ENCODE results near the gene COL10A1. TPM values are rescaled to one million over a fixed set of nuclear protein-coding genes. Genes with fewer than 3 reads are reported as not detected.

The COL10A1 gene
- total RNA-seq, 2 donors from 2014 or later = not detected

DNA sequence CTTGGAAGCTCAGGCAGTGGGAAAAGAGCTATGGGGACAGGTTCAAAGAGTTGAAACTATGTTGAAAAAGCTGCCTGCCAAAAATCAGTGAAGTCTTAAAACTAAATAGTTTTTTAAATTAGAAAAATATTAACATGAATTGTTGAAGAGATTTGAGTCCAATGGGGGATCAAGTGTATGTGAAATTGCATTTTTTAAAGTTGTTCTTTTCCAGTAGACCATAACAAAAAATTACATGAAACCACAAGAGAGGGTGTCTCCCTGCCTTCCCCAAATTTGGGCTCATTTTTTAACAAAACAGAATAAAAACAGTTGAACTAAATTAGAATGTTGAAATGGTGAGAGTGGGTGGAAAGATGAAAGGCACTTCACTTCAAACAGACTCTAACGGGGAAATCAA lies 31.5 kb upstream of the COL10A1 start:
- WGBS = 76% methylated on average over 1 of the region's 1 CpG
- no peak overlapping the region for H3K27ac ChIP-seq
- intact Hi-C loops (cut with DNase I) = no loop called here
- H3K4me1 ChIP-seq (replicated peaks) = no peaks in the 10 kb centered on the region
- DNase-seq (ENCODE audit: low spot score) = no peak
- H3K36me3 ChIP-seq = no peaks in the 10 kb centered on the region
- no peak for TF ChIP-seq POLR2A (IDR thresholded peaks at IDR 0.05)
- no peaks in the 10 kb centered on the region for H3K27me3 ChIP-seq (replicated peaks; ENCODE audit: insufficient read depth)
- no peaks in the 10 kb centered on the region for H3K9me3 ChIP-seq
- no peak overlapping the region for H3K4me3 ChIP-seq

DNA sequence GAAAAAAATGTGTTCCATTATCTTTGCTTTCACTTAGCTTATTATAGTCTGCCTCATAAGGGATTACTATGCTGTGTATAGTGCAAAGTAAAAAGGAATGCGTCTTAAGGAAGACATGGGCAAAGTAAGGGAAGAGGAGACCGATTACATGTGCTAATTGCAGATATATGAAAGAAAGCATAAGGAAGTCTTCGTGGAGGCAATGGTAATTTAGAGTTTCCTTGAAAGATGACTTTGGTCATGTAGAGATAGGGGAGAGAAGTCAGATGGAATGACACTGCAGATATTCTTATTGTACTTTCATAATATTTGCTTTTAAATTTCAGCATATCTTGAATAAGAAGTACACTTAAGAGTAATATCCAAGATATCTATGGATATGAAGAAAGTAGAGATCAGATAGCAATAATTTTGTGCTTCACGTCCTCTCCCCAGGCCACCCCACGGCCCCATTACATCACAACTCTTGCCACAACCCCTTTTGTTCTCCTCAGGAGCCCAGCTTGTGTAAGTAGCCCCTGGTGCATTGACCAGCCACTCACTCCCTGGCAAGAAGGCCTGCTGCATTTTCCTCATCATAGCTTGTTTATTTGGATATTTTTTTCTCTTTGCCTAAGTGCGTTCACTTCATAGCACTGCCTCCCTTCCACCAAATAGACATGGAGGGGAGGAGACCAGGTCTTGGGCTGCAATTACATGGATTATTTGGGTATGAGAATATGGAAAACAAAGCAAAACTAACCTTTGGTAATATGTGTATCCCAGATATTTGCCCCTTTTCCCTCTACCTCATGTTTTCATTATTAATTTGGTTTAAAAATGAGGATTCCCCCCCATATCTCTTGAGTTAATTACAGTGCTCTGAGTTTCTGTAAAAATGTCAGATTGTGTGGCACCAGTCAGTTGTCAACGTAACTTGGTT lies 30.7 kb upstream of the COL10A1 start:
- WGBS = 92% methylated on average over 7 of the region's 7 CpGs
- no peak for TF ChIP-seq POLR2AphosphoS5 (IDR thresholded peaks at IDR 0.05)
- TF ChIP-seq, protein P1, sequence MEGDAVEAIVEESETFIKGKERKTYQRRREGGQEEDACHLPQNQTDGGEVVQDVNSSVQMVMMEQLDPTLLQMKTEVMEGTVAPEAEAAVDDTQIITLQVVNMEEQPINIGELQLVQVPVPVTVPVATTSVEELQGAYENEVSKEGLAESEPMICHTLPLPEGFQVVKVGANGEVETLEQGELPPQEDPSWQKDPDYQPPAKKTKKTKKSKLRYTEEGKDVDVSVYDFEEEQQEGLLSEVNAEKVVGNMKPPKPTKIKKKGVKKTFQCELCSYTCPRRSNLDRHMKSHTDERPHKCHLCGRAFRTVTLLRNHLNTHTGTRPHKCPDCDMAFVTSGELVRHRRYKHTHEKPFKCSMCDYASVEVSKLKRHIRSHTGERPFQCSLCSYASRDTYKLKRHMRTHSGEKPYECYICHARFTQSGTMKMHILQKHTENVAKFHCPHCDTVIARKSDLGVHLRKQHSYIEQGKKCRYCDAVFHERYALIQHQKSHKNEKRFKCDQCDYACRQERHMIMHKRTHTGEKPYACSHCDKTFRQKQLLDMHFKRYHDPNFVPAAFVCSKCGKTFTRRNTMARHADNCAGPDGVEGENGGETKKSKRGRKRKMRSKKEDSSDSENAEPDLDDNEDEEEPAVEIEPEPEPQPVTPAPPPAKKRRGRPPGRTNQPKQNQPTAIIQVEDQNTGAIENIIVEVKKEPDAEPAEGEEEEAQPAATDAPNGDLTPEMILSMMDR (IDR thresholded peaks at IDR 0.05) = no peak
- no peak for TF ChIP-seq POLR2A (IDR thresholded peaks at IDR 0.05)
- Histone ChIP-seq H3K27me3 (replicated peaks; ENCODE audit: insufficient read depth) (no peaks in the 10 kb centered on the region), H3K9me3 (no peaks in the 10 kb centered on the region), H3K4me1 (replicated peaks) (no peaks in the 10 kb centered on the region), H3K27ac (no peak overlapping the region), H3K36me3 (no peaks in the 10 kb centered on the region), H3K4me3 (no peak overlapping the region)
- intact Hi-C loops (cut with DNase I) = no loop called here
- DNase-seq (ENCODE audit: low spot score) = no peak

DNA sequence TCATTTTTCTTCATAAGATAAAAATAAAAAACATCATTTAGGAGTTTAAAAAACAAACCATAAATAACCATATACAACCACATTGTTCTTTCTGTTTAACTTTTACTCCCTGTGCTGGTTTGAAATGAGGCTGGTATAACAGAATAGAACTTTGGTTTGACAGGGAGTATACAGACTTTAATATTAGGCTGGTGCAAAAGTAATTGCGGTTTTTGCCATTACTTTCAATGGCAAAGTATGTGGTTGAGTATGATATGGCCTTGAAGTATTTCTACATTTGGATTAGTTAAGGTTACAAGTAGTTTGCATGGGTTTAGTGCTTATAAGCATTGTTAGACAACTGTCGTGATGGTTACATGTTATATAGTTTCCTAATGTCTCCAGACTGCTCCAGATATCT lies 29.0 kb upstream of the COL10A1 start:
- 91% methylated on average over 2 of the region's 2 CpGs for WGBS
- TF ChIP-seq POLR2A (IDR thresholded peaks at IDR 0.05) = no peak
- TF ChIP-seq POLR2AphosphoS5 (IDR thresholded peaks at IDR 0.05) = no peak
- TF ChIP-seq, protein P1 (IDR thresholded peaks at IDR 0.05) = no peak
- no peaks in the 10 kb centered on the region for H3K4me1 ChIP-seq (replicated peaks)
- no peak overlapping the region for H3K4me3 ChIP-seq
- H3K36me3 ChIP-seq = no peaks in the 10 kb centered on the region
- H3K9me3 ChIP-seq = no peaks in the 10 kb centered on the region
- intact Hi-C loops (cut with DNase I) = no loop called here
- H3K27ac ChIP-seq = no peak overlapping the region
- no peak for DNase-seq (ENCODE audit: low spot score)
- no peaks in the 10 kb centered on the region for H3K27me3 ChIP-seq (replicated peaks; ENCODE audit: insufficient read depth)

DNA sequence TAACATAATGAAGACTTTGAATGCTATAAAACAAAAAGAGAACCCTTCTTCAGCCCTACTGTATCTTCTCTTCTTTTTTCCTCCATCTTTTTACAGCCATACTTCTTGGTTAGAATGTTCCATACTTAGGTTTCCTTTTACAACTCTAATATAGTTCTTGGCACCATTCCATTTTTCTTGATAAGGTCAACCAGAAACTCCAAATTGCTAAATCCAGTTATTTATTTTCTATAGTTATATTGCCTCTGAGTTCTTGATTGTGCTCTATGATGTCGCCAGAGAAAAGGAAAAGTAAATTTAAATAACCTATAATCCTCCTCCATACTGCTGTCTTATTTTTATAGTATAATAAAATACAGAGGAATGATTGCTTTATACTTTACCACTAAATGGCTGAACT lies 26.7 kb upstream of the COL10A1 start:
- no peak overlapping the region for H3K27ac ChIP-seq
- intact Hi-C loops (cut with DNase I) = no loop called here
- H3K9me3 ChIP-seq = no peaks in the 10 kb centered on the region
- no peaks in the 10 kb centered on the region for H3K36me3 ChIP-seq
- DNase-seq (ENCODE audit: low spot score) = no peak
- H3K4me1 ChIP-seq (replicated peaks) = no peaks in the 10 kb centered on the region
- H3K4me3 ChIP-seq = no peak overlapping the region
- WGBS = 38% methylated on average over 1 of the region's 1 CpG
- H3K27me3 ChIP-seq (replicated peaks; ENCODE audit: insufficient read depth) = no peaks in the 10 kb centered on the region
- TF ChIP-seq POLR2AphosphoS5 (IDR thresholded peaks at IDR 0.05) = no peak
- TF ChIP-seq POLR2A (IDR thresholded peaks at IDR 0.05) = no peak
- TF ChIP-seq, protein P1 (IDR thresholded peaks at IDR 0.05) = no peak

DNA sequence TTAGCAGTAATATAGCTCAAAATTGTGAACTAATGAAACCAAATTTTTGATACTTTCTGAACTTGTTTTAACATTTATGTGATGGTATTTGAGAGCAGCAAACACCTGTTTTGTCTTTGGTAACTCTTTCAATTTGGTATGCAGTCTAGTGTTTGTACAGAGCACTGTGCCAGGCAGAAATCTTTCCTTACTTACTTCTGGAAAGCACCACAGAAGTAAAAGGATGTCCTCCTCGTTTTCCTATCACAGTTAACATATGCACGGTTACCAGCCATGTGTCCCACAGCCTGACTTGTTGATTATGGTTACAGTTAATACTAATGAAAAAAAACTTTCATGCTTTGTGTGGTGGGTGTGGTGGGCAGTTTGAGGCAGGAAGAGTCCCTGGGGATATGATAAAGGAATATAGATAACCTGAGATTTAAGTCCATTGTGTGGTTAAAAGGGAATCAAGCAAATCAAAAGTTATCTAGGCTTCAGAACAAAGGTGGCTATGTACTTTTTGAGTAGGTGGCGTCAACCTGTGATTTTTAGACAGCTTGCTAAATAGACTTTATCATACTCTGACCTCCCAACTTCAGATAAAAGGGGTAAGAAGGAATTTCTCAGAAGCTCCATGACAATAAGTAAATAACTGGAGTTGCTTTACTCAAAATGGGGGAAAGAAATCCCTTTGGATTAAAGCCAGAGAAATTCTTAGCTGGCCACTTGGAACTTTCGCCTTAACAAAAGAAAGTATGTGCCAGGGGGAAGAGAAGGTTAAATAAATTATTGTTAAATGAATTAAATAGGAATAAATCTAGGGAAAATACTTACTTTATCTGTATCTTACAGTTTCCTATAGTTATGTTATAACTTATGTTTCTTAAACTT lies 20.1 kb upstream of the COL10A1 start:
- intact Hi-C loops (cut with DNase I) = no loop called here
- Histone ChIP-seq H3K9me3 (no peaks in the 10 kb centered on the region), H3K27me3 (replicated peaks; ENCODE audit: insufficient read depth) (no peaks in the 10 kb centered on the region), H3K27ac (no peak overlapping the region), H3K4me1 (replicated peaks) (no peaks in the 10 kb centered on the region), H3K36me3 (no peaks in the 10 kb centered on the region), H3K4me3 (no peak overlapping the region)
- TF ChIP-seq POLR2A (IDR thresholded peaks at IDR 0.05) (no peak), POLR2AphosphoS5 (IDR thresholded peaks at IDR 0.05) (no peak)
- TF ChIP-seq, protein P1 (IDR thresholded peaks at IDR 0.05) = no peak
- no peak for DNase-seq (ENCODE audit: low spot score)
- WGBS = 74% methylated on average over 4 of the region's 4 CpGs
